Putamen (tissue), 1 donor: Measurements from ENCODE around the gene PCSK9.

Experiments
- DNase-seq: peaks from one replicate; pipeline ENCODE4 v3.0.0-alpha.2; 2016; ENCODE audit warnings: low spot score

Gene PCSK9

DNA sequence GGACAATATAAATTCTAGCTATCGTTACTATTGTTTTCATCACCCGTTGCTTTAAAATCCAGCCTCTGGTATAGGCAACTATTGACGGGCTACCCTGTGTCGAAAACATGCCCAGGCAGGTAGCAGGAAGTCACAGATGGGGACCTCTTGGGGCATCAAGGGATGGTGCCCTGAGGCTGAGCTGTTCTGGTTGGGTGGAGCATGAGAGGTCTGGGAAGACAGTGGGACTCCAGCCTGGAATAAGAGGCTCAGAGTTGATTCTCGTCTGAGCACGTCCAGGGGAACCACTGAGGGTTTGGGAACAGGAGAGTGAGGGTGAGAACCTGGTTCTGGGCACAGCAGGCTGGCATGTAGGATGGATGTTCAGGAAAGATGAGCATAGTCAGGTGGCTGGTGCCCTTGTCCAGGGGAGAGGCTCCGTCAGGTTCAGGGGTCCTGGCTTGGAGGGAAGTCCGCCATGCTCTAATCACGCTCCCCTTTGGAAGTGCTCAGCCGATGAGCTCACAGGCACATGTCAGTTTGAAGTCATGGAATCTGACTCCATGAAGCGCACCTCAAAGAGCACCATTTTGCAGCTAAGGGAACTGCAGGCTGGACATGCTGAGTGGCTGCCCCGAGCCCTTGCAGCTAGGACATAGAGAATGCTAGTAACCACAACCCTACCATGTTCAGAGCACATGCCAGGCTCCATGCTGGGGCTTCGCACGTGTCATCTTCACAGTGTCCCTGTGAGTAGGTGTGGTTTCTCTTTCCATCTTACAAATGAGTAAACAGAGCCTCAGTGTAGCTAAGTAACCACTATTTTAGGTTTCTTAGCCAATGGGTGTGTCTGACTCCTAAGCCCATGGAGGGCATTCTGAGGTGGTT, 21.0 kb downstream of the PCSK9 start:
- no peak for DNase-seq

DNA sequence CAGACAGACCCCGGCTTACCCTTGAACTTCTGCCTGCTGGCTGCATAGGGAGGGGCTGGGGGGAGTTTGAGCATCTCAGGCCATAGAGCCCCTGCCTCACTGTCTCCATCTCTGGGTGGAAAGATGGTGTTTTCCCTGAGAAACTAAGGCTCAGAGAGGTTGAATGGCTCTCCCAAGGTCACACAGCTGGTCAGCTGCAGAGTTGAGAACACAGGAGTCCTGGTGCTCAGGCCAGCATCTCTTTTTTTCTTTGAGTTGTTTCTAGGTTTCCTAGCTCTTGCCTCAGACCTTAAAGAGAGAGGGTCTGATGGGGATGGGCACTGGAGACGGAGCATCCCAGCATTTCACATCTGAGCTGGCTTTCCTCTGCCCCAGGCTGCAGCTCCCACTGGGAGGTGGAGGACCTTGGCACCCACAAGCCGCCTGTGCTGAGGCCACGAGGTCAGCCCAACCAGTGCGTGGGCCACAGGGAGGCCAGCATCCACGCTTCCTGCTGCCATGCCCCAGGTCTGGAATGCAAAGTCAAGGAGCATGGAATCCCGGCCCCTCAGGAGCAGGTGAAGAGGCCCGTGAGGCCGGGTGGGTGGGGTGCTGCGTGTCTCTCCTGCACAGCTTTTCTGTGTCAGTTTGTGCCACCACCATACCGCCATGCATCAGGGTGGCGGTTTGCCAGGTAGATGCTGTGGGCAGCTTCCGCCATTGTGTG, 21.8 kb downstream of the PCSK9 start:
- no peak for DNase-seq

DNA sequence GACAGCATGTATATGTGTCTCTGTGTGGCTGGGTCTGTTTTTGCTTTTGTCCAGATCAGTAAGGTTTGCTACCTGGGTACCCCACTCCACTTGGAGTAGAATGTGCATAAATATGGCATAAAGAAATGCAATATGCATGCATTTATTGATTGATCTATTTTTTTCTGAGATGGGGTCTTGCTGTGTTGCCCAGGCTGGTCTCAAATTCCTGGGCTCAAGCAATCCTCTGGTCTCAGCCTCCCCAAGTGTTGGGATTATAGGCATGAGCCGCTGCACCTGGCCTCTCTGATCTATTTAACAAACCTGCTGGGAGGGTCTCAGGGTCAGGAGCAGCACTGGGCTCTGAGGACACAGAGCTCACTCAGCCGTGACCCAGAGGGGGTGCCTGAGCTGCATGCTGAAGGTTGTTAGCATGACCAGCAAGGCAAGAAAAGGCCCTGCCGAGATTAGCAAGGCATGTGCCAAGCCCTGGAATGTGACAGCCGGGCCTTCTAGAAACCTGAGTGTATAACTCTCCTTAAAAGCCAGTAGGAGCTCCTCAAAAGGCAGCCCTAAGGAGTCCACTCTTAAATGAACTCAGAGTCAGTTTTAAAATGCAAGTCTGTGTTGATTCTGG, 22.5 kb downstream of the PCSK9 start:
- DNase-seq, result no peak

DNA sequence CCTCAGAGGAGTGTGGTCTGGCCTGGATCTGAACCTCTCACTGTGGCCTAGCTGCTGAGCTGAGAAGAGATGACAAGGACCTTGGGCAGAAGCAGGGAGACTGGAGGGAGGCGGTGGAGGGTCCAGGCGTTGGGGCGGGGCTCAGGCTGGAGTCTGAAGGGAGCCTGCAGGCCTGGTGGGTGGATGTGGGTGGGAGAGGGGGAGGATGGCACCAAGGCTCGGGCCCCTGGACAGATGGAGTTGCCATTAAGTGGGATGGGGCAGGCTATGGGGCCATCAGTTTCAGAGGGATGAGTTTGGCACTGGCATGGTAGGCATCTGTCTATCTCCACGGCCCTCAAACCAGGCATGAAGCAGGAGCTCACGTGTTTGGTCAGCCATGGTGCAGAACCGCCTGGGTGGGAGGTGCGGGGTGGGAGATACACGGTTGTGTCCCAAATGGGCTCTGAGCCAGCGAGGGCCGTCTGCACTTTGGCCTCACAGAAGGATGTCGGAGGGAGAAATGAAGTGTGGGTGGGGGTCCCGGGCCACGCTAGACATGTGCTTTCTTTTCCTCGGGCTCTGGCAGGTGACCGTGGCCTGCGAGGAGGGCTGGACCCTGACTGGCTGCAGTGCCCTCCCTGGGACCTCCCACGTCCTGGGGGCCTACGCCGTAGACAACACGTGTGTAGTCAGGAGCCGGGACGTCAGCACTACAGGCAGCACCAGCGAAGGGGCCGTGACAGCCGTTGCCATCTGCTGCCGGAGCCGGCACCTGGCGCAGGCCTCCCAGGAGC, 23.6 kb downstream of the PCSK9 start:
- DNase-seq, result no peak

DNA sequence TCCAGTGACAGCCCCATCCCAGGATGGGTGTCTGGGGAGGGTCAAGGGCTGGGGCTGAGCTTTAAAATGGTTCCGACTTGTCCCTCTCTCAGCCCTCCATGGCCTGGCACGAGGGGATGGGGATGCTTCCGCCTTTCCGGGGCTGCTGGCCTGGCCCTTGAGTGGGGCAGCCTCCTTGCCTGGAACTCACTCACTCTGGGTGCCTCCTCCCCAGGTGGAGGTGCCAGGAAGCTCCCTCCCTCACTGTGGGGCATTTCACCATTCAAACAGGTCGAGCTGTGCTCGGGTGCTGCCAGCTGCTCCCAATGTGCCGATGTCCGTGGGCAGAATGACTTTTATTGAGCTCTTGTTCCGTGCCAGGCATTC, 24.2 kb downstream of the PCSK9 start:
- DNase-seq, result no peak

DNA sequence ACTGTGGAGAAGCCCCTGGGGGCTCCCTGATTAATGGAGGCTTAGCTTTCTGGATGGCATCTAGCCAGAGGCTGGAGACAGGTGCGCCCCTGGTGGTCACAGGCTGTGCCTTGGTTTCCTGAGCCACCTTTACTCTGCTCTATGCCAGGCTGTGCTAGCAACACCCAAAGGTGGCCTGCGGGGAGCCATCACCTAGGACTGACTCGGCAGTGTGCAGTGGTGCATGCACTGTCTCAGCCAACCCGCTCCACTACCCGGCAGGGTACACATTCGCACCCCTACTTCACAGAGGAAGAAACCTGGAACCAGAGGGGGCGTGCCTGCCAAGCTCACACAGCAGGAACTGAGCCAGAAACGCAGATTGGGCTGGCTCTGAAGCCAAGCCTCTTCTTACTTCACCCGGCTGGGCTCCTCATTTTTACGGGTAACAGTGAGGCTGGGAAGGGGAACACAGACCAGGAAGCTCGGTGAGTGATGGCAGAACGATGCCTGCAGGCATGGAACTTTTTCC, 24.8 kb downstream of the PCSK9 start:
- no peak for DNase-seq

DNA sequence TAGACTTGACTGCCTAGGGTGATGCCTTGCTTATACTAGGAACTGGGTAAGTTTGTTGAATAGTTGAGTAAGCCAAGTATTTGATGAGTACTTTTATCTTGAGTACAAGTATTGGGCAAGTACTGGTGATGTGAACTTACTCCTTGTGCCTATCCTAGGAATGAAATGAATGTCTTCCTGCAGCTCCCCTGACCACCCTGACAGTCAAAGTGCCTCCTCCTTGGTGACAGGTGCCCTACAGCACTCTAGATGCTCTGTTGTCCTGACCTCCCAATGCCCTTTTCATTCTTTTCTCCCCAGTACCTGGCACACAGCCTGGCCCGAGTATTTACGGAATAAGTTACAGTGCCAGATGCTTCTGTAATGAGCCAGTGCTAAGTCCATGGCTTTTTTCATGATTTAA, 25.5 kb downstream of the PCSK9 start:
- DNase-seq, result no peak

DNA sequence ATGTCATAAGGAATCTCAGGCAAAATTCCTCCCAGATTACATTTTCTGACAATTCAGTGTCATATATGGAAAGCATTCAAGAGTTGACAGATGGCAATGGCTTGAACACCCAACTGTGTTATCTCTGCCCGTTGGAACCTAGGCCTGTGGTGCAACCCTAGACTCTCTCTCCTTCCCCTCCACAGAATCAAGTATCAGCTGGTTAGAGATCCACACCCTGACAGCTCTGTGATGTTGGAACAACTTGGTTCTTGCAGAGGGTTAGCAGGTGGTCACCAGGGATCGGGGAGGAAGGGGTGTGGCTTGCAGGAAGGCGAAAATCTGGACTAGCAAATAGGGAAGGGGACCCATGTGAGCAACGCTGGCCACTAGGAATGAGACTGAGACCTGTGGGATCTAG, 26.3 kb downstream of the PCSK9 start:
- DNase-seq, result no peak

DNA sequence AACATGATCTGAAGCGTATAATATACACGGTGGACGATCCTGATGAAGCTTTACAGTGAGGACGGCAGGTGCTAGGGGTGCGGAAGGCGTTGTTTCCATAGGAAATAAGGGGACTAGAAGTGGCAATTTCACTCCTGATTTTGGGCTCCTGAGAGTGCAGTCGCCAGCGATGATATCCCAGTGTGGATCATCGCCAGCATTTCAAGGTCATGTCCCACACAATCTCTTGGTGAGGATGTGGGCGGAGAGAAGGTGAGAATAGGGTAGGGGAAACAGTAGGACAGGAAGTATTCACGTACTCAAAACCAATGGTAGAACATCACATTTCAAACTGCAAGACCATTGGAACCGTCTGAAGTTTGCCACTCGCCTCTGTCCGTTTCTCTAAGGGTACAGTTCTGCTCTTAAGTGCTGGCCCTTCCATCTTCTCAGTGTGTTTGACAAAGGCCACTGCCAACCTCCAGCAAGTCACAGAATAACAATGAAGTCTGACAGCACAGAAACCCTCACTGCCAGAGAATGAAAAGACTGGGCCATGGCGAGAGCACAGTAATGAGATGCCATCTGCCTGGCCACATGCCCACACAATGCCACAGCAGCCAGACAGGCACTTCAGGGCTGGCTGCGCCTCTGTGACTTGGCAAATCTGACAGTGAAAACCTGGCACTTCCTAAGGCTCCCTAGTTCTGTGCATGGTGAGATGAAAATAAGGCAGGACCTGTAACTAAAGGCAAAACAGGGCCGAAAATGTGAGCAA, 27.9 kb downstream of the PCSK9 start:
- DNase-seq, result peak; percentile 89

DNA sequence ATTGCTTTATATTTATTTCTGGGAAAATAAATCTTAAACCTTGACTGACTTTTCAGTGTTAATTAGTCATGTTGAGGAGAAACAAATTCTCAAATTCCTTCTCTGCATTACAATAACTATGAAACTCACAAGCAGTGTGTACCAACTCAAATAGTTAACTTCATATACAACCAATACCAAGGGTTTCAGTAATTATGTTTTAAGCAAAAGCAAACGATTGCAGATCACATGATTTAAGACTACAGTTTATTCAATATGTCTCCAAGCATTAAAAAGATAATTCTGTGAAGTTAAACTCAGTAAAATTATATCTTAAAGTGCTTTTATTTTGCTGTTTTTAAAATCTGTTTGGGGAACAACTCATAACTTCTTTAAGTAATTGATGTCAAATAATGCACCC, 28.6 kb downstream of the PCSK9 start:
- no peak for DNase-seq

DNA sequence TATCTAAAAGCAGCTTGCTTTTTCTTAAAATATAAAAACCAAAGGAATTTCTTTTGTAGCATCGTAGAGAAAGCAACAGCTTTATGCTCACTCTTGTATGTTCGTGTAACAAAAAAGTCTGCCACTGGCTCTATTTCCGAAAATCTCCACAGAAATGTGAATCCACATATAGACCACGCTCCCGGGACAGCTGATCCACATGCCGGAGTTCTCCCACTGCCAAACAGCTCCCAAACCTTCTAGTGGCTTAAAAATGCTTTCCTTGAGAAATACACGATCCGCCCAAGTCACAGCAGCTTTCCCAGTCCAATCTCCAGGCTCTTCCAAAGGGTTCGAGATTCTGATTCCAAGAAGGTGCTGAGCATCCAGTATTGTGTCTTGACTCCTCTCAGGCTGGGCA, 29.3 kb downstream of the PCSK9 start:
- no peak for DNase-seq

DNA sequence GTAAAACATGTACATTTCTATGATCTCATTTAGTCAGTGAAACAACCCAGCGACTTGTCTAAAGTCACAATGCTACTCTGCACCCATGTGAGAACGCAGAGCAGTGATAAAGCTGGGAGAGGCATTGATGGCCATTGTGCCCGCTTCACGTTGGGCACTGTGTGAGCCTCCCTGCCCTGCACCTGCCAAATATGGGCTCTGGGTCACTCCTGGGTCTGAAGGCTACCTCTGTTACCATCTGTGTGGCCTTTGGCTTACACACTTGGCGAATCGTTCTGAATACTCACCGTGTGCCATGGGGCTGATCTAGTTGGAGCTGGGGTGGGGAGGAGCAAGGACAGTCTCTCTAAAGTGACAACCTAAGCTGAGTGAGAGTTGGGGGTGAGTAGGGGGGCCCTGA, 29.9 kb downstream of the PCSK9 start:
- DNase-seq, result no peak

DNA sequence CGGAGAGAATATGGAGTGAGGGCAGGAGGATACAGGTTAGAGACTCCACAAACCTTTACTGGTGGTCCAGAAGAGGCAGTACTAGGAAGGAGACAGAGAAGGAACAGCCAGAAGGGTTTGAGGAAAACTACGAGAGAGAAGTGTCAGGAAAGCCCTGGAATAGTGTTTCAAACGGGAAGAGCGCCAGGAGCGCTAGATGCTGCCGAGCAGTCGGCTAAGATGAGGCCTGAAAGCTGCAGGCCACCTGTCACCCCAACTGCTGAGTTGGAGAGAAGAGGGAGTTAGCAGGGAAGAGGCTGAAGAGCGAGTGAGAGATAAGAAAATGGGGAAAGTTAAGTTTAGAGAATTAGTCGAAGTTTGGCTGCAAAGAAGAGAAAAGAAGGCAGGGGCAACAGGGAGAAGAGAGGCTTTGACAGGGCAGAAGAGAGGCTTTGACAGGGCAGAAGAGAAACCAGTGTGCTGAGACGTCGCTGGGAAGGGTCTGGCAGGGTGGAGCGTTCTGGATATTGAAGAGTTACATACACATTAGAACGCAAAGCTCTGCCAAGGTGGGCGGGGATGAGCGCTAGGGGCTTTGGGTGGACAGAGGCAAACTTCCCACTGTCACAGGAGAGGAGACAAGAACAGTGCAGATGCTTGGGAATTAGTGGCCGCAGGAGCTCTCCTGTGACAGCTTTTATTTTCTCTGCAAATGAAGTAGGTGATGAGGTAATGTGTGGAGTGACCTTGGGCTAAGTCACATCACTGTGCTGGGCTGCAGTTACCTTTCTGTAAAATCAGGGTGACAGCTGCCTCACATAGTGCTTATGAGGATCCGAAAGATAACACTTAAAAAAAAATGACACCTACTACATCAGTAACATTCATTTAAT, 31.2 kb downstream of the PCSK9 start:
- no peak for DNase-seq

DNA sequence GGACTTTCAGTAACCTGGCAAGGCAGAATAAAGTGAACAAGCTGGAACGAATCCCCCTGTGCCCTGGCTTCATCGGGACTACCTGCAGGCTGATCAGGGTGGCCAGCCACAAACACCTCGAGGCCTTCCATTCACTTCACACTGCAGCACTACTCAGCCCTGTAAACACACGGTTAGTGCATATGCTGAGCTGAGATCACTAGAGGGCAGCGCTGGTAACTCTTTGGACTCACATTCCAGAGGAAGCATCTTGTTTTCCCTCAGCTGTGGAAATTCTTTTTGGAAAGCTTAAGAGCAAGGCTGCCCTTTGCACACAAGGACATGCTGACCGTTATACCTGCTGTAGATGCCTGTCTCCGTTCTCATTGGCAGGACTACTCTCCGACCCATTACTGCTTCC, 32.1 kb downstream of the PCSK9 start:
- no peak for DNase-seq

DNA sequence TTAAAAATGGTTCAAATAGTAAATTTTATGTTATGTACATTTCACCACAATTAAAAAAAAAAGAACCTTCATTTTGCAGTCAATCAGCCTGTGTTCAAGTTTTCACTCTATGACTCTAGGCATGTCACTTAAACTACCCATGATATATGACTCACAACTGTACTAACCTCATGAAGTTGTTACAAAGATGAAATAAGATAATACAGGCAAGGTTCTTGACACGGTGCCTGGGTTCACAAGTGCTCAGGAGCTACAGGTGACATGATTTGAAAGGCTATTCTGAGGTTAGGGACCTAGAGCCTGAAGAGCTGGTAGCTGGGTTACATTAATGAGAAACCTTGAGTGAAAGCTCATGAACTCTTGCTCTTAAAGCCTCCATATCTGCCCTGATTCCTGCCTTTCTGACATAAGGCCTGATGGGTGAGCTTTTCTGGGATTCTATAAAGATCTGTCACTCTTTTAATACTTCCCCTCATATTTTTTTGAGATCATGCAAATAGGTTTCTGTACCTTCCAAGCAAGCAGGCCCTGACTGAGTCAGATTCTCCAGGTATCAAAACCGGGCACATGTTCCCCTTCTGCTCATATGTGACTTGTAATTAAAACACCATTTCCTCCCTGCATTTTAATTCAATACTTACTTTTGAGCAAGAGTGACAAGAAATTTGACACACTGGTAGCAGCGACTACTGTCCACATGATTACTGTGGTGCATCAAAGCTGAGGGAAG, 34.0 kb downstream of the PCSK9 start:
- no peak for DNase-seq

DNA sequence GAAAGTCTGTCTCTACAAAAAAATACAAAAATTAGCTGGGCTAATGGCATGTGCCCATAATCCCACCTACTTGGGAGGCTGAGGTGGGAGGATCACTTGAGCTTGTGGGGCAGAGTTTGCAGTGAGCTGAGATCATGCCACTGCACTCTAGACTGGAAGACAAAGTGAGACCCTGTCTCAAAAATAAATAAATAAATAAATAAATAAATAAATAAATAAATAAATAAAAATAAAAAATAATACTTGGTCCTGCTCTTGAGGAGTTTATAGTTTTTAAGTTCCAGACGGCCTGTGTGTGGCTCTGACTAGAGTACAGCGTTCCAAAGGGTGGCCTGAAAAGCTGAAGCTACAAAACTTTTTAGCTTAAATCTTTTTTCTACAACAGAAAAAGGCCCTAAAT, 35.1 kb downstream of the PCSK9 start:
- DNase-seq, result no peak

DNA sequence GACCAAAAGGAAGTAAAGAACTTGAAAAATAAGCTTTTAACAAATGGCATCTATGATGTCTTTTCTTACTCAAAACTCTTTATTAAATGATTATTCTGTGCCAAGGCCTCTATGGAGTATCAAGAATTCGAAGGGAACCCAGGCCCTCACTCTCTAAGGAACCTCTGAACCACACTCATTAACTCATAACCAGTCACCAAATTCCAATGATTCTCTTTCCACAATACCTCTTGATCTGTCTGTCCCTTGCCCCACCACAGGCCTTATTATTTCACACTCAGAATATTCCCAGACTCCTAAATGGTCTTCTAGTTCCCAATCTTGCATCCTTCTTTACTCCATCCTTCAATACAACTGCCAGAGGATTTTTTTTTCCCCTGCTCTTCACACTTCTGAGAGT, 37.0 kb downstream of the PCSK9 start:
- no peak for DNase-seq

DNA sequence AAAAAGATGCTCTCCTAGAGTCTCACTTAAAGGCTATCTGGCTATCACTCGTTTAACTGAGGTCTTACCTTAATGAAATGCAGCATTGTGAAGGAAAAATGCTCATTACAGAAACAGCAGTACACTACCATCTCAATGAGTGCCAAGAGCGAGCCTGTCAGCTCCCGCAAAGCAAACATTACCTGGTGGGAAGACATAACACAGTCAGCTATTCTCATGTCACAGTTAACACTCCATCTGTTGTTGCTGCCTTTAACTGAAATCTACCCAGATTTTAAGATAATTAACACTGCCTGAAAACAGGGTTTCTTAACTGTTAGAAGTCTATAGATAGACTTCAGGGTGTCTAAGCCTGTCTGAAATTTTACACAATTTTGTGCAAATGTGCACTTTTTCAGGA, 39.1 kb downstream of the PCSK9 start:
- DNase-seq, result no peak

DNA sequence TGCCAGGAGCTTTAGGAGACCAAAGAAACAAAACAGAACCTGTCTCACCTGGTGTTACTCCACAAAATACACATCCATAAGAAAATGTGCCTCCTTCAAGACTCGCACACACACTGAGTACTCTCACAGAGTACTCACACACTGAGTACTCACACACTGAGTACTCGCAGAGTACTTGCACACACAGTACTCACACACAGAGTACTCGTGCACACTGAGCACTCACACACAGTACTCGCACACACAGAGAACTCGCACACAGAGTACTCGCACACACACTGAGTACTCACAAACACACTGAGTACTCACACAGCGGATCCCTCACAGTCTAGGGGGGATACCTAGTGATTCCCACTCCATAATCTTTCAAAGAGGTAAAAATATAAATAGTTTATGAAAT, 40.3 kb downstream of the PCSK9 start:
- DNase-seq, result no peak
